Fibroblast of the aortic adventitia (primary cell): Measurements from ENCODE around the gene TP73. TPM values are rescaled to one million over a fixed set of nuclear protein-coding genes. Genes with fewer than 3 reads are reported as not detected.

Experiments used
- DNase-seq: peaks from one replicate; pipeline ENCODE4 v3.0.0-alpha.2; 2010; ENCODE audit warnings: low read depth
- H3K4me3 ChIP-seq: 2 replicates; pipeline ENCODE4 v1.5.1; 2011; ENCODE audit warnings: low read depth, mild to moderate bottlenecking, control low read depth, low read length, moderate library complexity
- CTCF ChIP-seq: IDR thresholded peaks from 2 replicates; pipeline ENCODE4 v1.5.1; 2011; ENCODE audit warnings: mild to moderate bottlenecking, low read length, control low read depth, inconsistent platforms; ENCODE audit not compliant: insufficient read depth
- total RNA-seq: library from RNA; depleted of rRNA; stranded (reverse); fragments of >200 nt; gene quantifications from 2 replicates; pipeline ENCODE4 v1.2.3, GENCODE V29; 2012; ENCODE audit warnings: low replicate concordance

TP73 gene
- total RNA-seq, 1 donor = 0.18 TPM

- no peak for DNase-seq
- TF ChIP-seq CTCF = no peak
- no peak overlapping the region for H3K4me3 ChIP-seq
Measured at GRCh38 chr1:3711780-3712451, 59.6 kb downstream of the TP73 start.

GRCh38 chr1:3712573-3713535, 60.5 kb downstream of the TP73 start:
- no peak overlapping the region for H3K4me3 ChIP-seq
- no peak for TF ChIP-seq CTCF
- DNase-seq = no peak

GRCh38 chr1:3713840-3714239, 61.5 kb downstream of the TP73 start:
- no peak for DNase-seq
- no peak for TF ChIP-seq CTCF
- no peak overlapping the region for H3K4me3 ChIP-seq

- no peak overlapping the region for H3K4me3 ChIP-seq
- no peak for DNase-seq
- no peak for TF ChIP-seq CTCF
Measured at GRCh38 chr1:3714284-3714741, 62.0 kb downstream of the TP73 start.

- TF ChIP-seq CTCF = no peak
- DNase-seq = no peak
- no peak overlapping the region for H3K4me3 ChIP-seq
Measured at GRCh38 chr1:3714814-3715213, 62.5 kb downstream of the TP73 start.

GRCh38 chr1:3716351-3716750, 64.0 kb downstream of the TP73 start:
- TF ChIP-seq CTCF = no peak
- no peak for DNase-seq
- no peak overlapping the region for H3K4me3 ChIP-seq
